ENCODE measurements around the gene ETNK2. TPM values are rescaled to one million over a fixed set of nuclear protein-coding genes. Genes with fewer than 3 reads are reported as not detected.

ETNK2 gene
- total and polyA plus RNA-seq, 2 of the 13 experiments (the other 11 are each of a cell fraction or from before 2014, with no cell fraction given): 15.5 to 42.8 TPM

DNA sequence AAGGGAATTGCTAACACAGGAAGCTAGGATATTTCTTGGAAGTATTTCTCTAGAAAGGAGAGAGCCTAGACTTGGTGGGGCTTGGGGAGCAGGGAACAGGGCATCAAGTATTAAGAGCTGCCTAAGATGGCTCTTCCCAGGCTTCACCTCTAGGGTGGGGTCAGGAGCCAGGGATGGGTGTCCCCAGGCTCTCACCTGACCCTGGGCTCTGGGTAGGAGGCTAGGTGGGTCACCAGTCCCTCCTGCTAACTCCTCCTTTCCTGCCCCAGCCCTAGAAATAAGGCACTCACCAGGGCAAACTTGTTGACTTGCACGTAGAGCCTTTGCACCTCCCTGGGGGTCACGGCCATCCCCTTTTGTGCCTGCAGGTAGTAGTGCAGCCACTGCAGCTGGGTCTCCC is 15.0 kb downstream of the ETNK2 start (continued):
- TF ChIP-seq, protein P1, sequence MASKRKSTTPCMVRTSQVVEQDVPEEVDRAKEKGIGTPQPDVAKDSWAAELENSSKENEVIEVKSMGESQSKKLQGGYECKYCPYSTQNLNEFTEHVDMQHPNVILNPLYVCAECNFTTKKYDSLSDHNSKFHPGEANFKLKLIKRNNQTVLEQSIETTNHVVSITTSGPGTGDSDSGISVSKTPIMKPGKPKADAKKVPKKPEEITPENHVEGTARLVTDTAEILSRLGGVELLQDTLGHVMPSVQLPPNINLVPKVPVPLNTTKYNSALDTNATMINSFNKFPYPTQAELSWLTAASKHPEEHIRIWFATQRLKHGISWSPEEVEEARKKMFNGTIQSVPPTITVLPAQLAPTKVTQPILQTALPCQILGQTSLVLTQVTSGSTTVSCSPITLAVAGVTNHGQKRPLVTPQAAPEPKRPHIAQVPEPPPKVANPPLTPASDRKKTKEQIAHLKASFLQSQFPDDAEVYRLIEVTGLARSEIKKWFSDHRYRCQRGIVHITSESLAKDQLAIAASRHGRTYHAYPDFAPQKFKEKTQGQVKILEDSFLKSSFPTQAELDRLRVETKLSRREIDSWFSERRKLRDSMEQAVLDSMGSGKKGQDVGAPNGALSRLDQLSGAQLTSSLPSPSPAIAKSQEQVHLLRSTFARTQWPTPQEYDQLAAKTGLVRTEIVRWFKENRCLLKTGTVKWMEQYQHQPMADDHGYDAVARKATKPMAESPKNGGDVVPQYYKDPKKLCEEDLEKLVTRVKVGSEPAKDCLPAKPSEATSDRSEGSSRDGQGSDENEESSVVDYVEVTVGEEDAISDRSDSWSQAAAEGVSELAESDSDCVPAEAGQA (IDR thresholded peaks at IDR 0.05; ENCODE audit: low read depth): no peak
- TF ChIP-seq, protein P1 (CRISPR knock-in tag; IDR thresholded peaks at IDR 0.05; ENCODE audit: borderline replicate concordance): no peak
- TF ChIP-seq GABPB1 (CRISPR knock-in tag; IDR thresholded peaks at IDR 0.05) (no peak), MAZ (IDR thresholded peaks at IDR 0.05; ENCODE audit: borderline replicate concordance, low read depth, low read length) (no peak), MAZ (CRISPR knock-in tag; IDR thresholded peaks at IDR 0.05; ENCODE audit: low read depth) (no peak), IRX3 (CRISPR knock-in tag; IDR thresholded peaks at IDR 0.05; ENCODE audit: borderline replicate concordance, low read depth) (no peak), MTA3 (CRISPR knock-in tag; IDR thresholded peaks at IDR 0.05) (no peak), FIP1L1 (IDR thresholded peaks at IDR 0.05; ENCODE audit: borderline replicate concordance, insufficient read depth, low read depth, low read length) (no peak), ZNF704 (CRISPR knock-in tag; IDR thresholded peaks at IDR 0.05; ENCODE audit: borderline replicate concordance) (no peak), ZBTB10 (CRISPR knock-in tag; IDR thresholded peaks at IDR 0.05; ENCODE audit: borderline replicate concordance) (no peak), GMEB2 (CRISPR knock-in tag; IDR thresholded peaks at IDR 0.05; ENCODE audit: low read depth) (no peak), ZNF263 (CRISPR knock-in tag; IDR thresholded peaks at IDR 0.05) (no peak)
- TF ChIP-seq, protein P2, sequence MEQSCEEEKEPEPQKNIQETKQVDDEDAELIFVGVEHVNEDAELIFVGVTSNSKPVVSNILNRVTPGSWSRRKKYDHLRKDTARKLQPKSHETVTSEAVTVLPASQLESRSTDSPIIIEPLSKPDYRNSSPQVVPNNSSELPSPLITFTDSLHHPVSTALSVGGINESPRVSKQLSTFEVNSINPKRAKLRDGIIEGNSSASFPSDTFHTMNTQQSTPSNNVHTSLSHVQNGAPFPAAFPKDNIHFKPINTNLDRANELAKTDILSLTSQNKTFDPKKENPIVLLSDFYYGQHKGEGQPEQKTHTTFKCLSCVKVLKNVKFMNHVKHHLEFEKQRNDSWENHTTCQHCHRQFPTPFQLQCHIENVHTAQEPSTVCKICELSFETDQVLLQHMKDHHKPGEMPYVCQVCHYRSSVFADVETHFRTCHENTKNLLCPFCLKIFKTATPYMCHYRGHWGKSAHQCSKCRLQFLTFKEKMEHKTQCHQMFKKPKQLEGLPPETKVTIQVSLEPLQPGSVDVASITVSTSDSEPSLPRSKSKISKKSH (CRISPR knock-in tag; IDR thresholded peaks at IDR 0.05; ENCODE audit: borderline replicate concordance): no peak
